HEK293T (cell line): ENCODE data around the gene REV3L.
"Not testable (repeated sequence)": the region's sequence is repeated elsewhere in the genome, so short reads cannot be mapped to it uniquely, and the experiment has no call there.

Experiments
- CTCF ChIA-PET: fragments of 350-600 bp; formaldehyde crosslinking; extraction: SDS; loops from one replicate; lab custom pipeline; 2021; ENCODE audit warnings: antibody characterized with exemption, inconsistent platforms; lab: Yijun Ruan, JAX
- POLR2A ChIA-PET: fragments of 350-600 bp; formaldehyde crosslinking; extraction: SDS; loops from one replicate; lab custom pipeline; 2020; ENCODE audit warnings: antibody characterized with exemption, inconsistent platforms; lab: Yijun Ruan, JAX
- DNase-seq: peaks from one replicate; pipeline ENCODE4 v3.0.0; 2012; ENCODE audit warnings: mixed read lengths; ENCODE audit errors: extremely low spot score
- ARNT ChIP-seq: fragments of 450-650 bp; IDR thresholded peaks from 2 replicates; pipeline ENCODE4 v1.6.1; 2017; ENCODE audit warnings: mild to moderate bottlenecking
- BHLHE40 ChIP-seq: fragments of 450-650 bp; IDR thresholded peaks from 2 replicates; pipeline ENCODE4 v1.6.1; 2016; ENCODE audit warnings: mild to moderate bottlenecking, moderate library complexity, borderline replicate concordance
- CTBP1 ChIP-seq: fragments of 450-650 bp; IDR thresholded peaks from 2 replicates; pipeline ENCODE4 v1.6.1; 2016; ENCODE audit warnings: borderline replicate concordance
- ELF4 ChIP-seq: fragments of 450-650 bp; IDR thresholded peaks from 2 replicates; pipeline ENCODE4 v1.6.1; 2017; ENCODE audit warnings: antibody characterized with exemption
- FOXA1 ChIP-seq: fragments of 450-650 bp; IDR thresholded peaks from 2 replicates; pipeline ENCODE4 v1.6.1; 2016; ENCODE audit warnings: mild to moderate bottlenecking
- FOXK2 ChIP-seq: fragments of 450-650 bp; IDR thresholded peaks from 2 replicates; pipeline ENCODE4 v1.6.1; 2016; ENCODE audit warnings: mild to moderate bottlenecking
- FOXM1 ChIP-seq: fragments of 450-650 bp; IDR thresholded peaks from 2 replicates; pipeline ENCODE4 v1.6.1; 2017; ENCODE audit warnings: mild to moderate bottlenecking, borderline replicate concordance
- HDGF ChIP-seq: fragments of 450-650 bp; IDR thresholded peaks from 2 replicates; pipeline ENCODE4 v1.6.1; 2017; ENCODE audit warnings: antibody characterized with exemption, borderline replicate concordance
- L3MBTL2 ChIP-seq: fragments of 450-650 bp; conservative IDR thresholded peaks from 2 replicates; pipeline ENCODE4 v1.6.1; 2016; ENCODE audit warnings: mild to moderate bottlenecking
- LEF1 ChIP-seq: fragments of 450-650 bp; IDR thresholded peaks from 2 replicates; pipeline ENCODE4 v1.6.1; 2017; ENCODE audit warnings: mild to moderate bottlenecking, borderline replicate concordance
- NFRKB ChIP-seq: fragments of 450-650 bp; IDR thresholded peaks from 2 replicates; pipeline ENCODE4 v1.6.1; 2016; ENCODE audit warnings: mild to moderate bottlenecking, moderate library complexity
- PKNOX1 ChIP-seq: fragments of 450-650 bp; IDR thresholded peaks from 2 replicates; pipeline ENCODE4 v1.6.1; 2016
- SP1 ChIP-seq: fragments of 450-650 bp; IDR thresholded peaks from 2 replicates; pipeline ENCODE4 v1.6.1; 2017
- SUZ12 ChIP-seq: fragments of 450-650 bp; IDR thresholded peaks from 2 replicates; pipeline ENCODE4 v1.6.1; 2016; ENCODE audit warnings: mild to moderate bottlenecking
- TARDBP ChIP-seq: fragments of 450-650 bp; IDR thresholded peaks from 2 replicates; pipeline ENCODE4 v1.6.1; 2016
- ZNF384 ChIP-seq: fragments of 450-650 bp; IDR thresholded peaks from 2 replicates; pipeline ENCODE4 v1.6.1; 2016

The REV3L gene

GRCh38 chr6:111523484-111524167 lies 40.6 kb upstream of the REV3L start:
- CTCF ChIA-PET: interaction anchor here (0.7 kb wide), 2 partner anchors 44 to 45 kb away, joined by 3 to 4 read pairs; no protein-coding TSS in a partner anchor

GRCh38 chr6:111522393-111523020 lies 39.5 kb upstream of the REV3L start:
- TF ChIP-seq TARDBP (no peak), PKNOX1 (no peak), CTBP1 (no peak), FOXK2 (no peak), SP1 (no peak), ARNT (no peak), ELF4 (no peak), FOXM1 (no peak), FOXA1 (no peak), SUZ12 (no peak)
- ChIA-PET CTCF (interaction anchor here (0.8 kb wide), 1 partner anchor 168 kb away, joined by 3 read pairs; no protein-coding TSS in a partner anchor), POLR2A (interaction anchor here (2.7 kb wide), 1 partner anchor 28 kb away, joined by 6 read pairs; no protein-coding TSS in a partner anchor)
- DNase-seq: no peak

More at GRCh38 chr6:111523484-111524167, 40.6 kb upstream of the REV3L start:
- no peak for TF ChIP-seq ELF4
- POLR2A ChIA-PET: interaction anchor here (1.2 to 3.1 kb wide), 3 partner anchors 27 to 82 kb away, joined by 3 to 7 read pairs (median 6); partner anchors contain the start of genes REV3L and TRAF3IP2
- no peak for DNase-seq

- ChIA-PET CTCF (interaction anchor here (0.7 kb wide), 1 partner anchor 747 kb away, joined by 3 read pairs; no protein-coding TSS in a partner anchor), POLR2A (no interaction called here)
- no peak for TF ChIP-seq CTBP1
- TF ChIP-seq FOXM1: no peak
- no peak for TF ChIP-seq HDGF
- no peak for TF ChIP-seq BHLHE40
- no peak for TF ChIP-seq TARDBP
- no peak for TF ChIP-seq FOXK2
- TF ChIP-seq ELF4: no peak
- no peak for TF ChIP-seq ZNF384
- TF ChIP-seq L3MBTL2: no peak
- no peak for TF ChIP-seq PKNOX1
- no peak for TF ChIP-seq SUZ12
- no peak for TF ChIP-seq ARNT
- no peak for TF ChIP-seq LEF1
- no peak for TF ChIP-seq NFRKB
- no peak for TF ChIP-seq SP1
- TF ChIP-seq FOXA1: no peak
- DNase-seq: no peak
Observed at GRCh38 chr6:111521497-111522270, 38.7 kb upstream of the REV3L start.

- no peak for DNase-seq
- ChIA-PET POLR2A (no interaction called here), CTCF (no interaction called here)
- TF ChIP-seq ZNF384 (no peak), FOXM1 (no peak), FOXA1 (no peak), LEF1 (no peak), SUZ12 (no peak), SP1 (no peak), ARNT (no peak)
Observed at GRCh38 chr6:111520524-111520923, 37.5 kb upstream of the REV3L start.

- DNase-seq: no peak
- CTCF ChIA-PET: no interaction called here
- POLR2A ChIA-PET: no interaction called here
- no peak for TF ChIP-seq SUZ12
- no peak for TF ChIP-seq FOXK2
- no peak for TF ChIP-seq FOXA1
- TF ChIP-seq SP1: no peak
- no peak for TF ChIP-seq ARNT
- TF ChIP-seq ZNF384: no peak
- no peak for TF ChIP-seq ELF4
- TF ChIP-seq L3MBTL2: no peak
- TF ChIP-seq CTBP1: no peak
- no peak for TF ChIP-seq BHLHE40
- no peak for TF ChIP-seq TARDBP
- no peak for TF ChIP-seq LEF1
- TF ChIP-seq HDGF: no peak
- TF ChIP-seq PKNOX1: no peak
- no peak for TF ChIP-seq FOXM1
Observed at GRCh38 chr6:111517965-111518364, 34.9 kb upstream of the REV3L start.

- POLR2A ChIA-PET: interaction anchor here (0.9 kb wide), 1 partner anchor 10 kb away, joined by 3 read pairs; no protein-coding TSS in a partner anchor
- TF ChIP-seq NFRKB (no peak), ELF4 (no peak), SP1 (no peak), TARDBP (no peak), SUZ12 (no peak), FOXK2 (no peak), FOXM1 (no peak), CTBP1 (no peak)
- CTCF ChIA-PET: no interaction called here
- DNase-seq: no peak
Observed at GRCh38 chr6:111515259-111515658, 32.2 kb upstream of the REV3L start.

GRCh38 chr6:111514531-111514930 lies 31.5 kb upstream of the REV3L start:
- DNase-seq, CTCF ChIA-PET: not testable (repeated sequence)
- POLR2A ChIA-PET: interaction anchor here (0.9 kb wide), 1 partner anchor 11 kb away, joined by 3 read pairs; no protein-coding TSS in a partner anchor

- DNase-seq, CTCF ChIA-PET: not testable (repeated sequence)
Observed at GRCh38 chr6:111507219-111507618, 24.2 kb upstream of the REV3L start.

GRCh38 chr6:111505498-111505897 lies 22.5 kb upstream of the REV3L start:
- DNase-seq, POLR2A ChIA-PET, CTCF ChIA-PET: not testable (repeated sequence)

More at GRCh38 chr6:111507219-111507618, 24.2 kb upstream of the REV3L start:
- POLR2A ChIA-PET: interaction anchor here (0.7 kb wide), 1 partner anchor 28 kb away, joined by 3 read pairs; no protein-coding TSS in a partner anchor
